ENCODE measurements around the gene MMEL1. TPM values are rescaled to one million over a fixed set of nuclear protein-coding genes. Genes with fewer than 3 reads are reported as not detected.
A peak's percentile ranks its signal among the peaks of the same experiment; 100 is the strongest.

Gene MMEL1
- total and polyA plus RNA-seq, 2 of the 13 experiments (the other 11 are each of a cell fraction or from before 2014, with no cell fraction given) = 0.48 TPM; not detected in 1

- peak; percentile 21; the same call in 1 of the 2 replicates for TF ChIP-seq DMAP1 (CRISPR knock-in tag; IDR thresholded peaks at IDR 0.05)
Measured at GRCh38 chr1:2546515-2547209, 86.2 kb downstream of the MMEL1 start (continued).

GRCh38 chr1:2545754-2546514, 86.9 kb downstream of the MMEL1 start:
- no TSS peak for BruUV-seq (replicated peaks)
- in situ Hi-C loops (cut with HindIII; ENCODE audit: extremely low pct_ligation_motif_present, low pct_unique_long_range_greater_than_20kb) = loop anchor here (5.0 kb wide), 1 partner anchor 134 kb away; the partner anchor contains the start of gene PEX10
- H3K4me2 ChIP-seq (ENCODE audit: low read depth, low read length) = peak overlapping the region; percentile 85
- ChIA-PET CTCF (ENCODE audit: low intra/inter-chr PET ratio, low total read pairs) (no interaction called here), POLR2A (interaction anchor here (0.6 to 3.4 kb wide), 17 partner anchors 10 to 339 kb away, joined by 3 to 38 read pairs (median 5); partner anchors contain the start of genes MORN1, PANK4, PEX10 and PRXL2B)
- H3K9ac ChIP-seq (ENCODE audit: insufficient read depth, low read depth, low read length) = peak overlapping the region; percentile 76
- no peaks in the 10 kb centered on the region for H3K9me3 ChIP-seq (ENCODE audit: low read length)
- H3K27me3 ChIP-seq (ENCODE audit: control insufficient read depth in 1 of 2, insufficient read depth in 2 of 2, low read length in 2 of 2) = peaks cover 4 to 6% of the 10 kb centered on the region in 2 experiments; a peak in 2 of 5 replicates
- H2AFZ ChIP-seq (ENCODE audit: low read length) = no peak overlapping the region
- peaks cover 77% of the 10 kb centered on the region for H3K4me1 ChIP-seq (ENCODE audit: insufficient read depth, low read length)
- 7% methylated on average over 3 of the region's 43 CpGs for WGBS (ENCODE audit: low lambda C conversion rate)
- peak; percentile 87 for DNase-seq (ENCODE audit: low spot score)
- peak overlapping the region; percentile 51 for H3K27ac ChIP-seq (ENCODE audit: extremely low read length, insufficient read depth, low read length)
- H3K79me2 ChIP-seq (ENCODE audit: insufficient read depth, low read length) = no peaks in the 10 kb centered on the region
- H4K20me1 ChIP-seq (ENCODE audit: insufficient read depth, low read length) = no peaks in the 10 kb centered on the region
- ATAC-seq = peak; percentile 62
- H3K4me3 ChIP-seq (replicated peaks in 1 of 3; ENCODE audit: insufficient read depth in 1 of 3, low read depth in 2 of 3, low read length in 3 of 3) = peak overlapping the region; percentile 61 to 80 (median 64)
- FAIRE-seq = peak; percentile 28
- H3K36me3 ChIP-seq (replicated peaks in 1 of 2; ENCODE audit: control insufficient read depth in 1 of 2, insufficient read depth in 2 of 2, low read length in 2 of 2) = no peaks in the 10 kb centered on the region
- intact Hi-C loops (cut with micrococcal nuclease; ENCODE audit: unreplicated experiment) = loop anchor here (2.0 kb wide), 1 partner anchor 19 kb away; the partner anchor contains the start of gene PANK4
- peak; percentile 50; the same call in 1 of the 2 replicates for TF ChIP-seq HOXA5 (CRISPR knock-in tag; IDR thresholded peaks at IDR 0.05)
- TF ChIP-seq MXD3 (CRISPR knock-in tag; IDR thresholded peaks at IDR 0.05) = peak; percentile 68; the same call in 1 of the 2 replicates
- no peak for TF ChIP-seq GMEB2 (CRISPR knock-in tag; IDR thresholded peaks at IDR 0.05; ENCODE audit: low read depth)
- TF ChIP-seq ZNF572 (CRISPR knock-in tag; IDR thresholded peaks at IDR 0.05) = no peak
- no peak for TF ChIP-seq SAFB2 (CRISPR knock-in tag; IDR thresholded peaks at IDR 0.05; ENCODE audit: borderline replicate concordance, low read depth)
- TF ChIP-seq SNAI1 (CRISPR knock-in tag; IDR thresholded peaks at IDR 0.05; ENCODE audit: borderline replicate concordance) = no peak
- TF ChIP-seq ZKSCAN1 (IDR thresholded peaks at IDR 0.05; ENCODE audit: low read length) = no peak
- TF ChIP-seq GTF3A (CRISPR knock-in tag; conservative IDR thresholded peaks at IDR 0.05) = no peak
- peak; percentile 72 for TF ChIP-seq MAX (IDR thresholded peaks at IDR 0.05)
- peak; percentile 40; the same call in 1 of the 2 replicates for TF ChIP-seq MYC (CRISPR knock-in tag; IDR thresholded peaks at IDR 0.05; ENCODE audit: borderline replicate concordance)
- no peak for TF ChIP-seq MAFK (conservative IDR thresholded peaks at IDR 0.05 in 1 of 2, IDR thresholded peaks at IDR 0.05 in 1 of 2; ENCODE audit: low read length in 2 of 2)
- TF ChIP-seq DR1 (CRISPR knock-in tag; IDR thresholded peaks at IDR 0.05) = peak; percentile 16; the same call in 1 of the 2 replicates
- no peak for TF ChIP-seq ZNF101 (CRISPR knock-in tag; IDR thresholded peaks at IDR 0.05; ENCODE audit: borderline replicate concordance, low read depth)
- TF ChIP-seq RBFOX2 (IDR thresholded peaks at IDR 0.05; ENCODE audit: low read depth, low read length) = peak; percentile 77
- no peak for TF ChIP-seq KAT2B (IDR thresholded peaks at IDR 0.05; ENCODE audit: borderline replicate concordance, low read depth, low read length)

All from HepG2 (cell line).